H1 (cell line): ENCODE results near the gene UBE2K. TPM values are rescaled to one million over a fixed set of nuclear protein-coding genes. Genes with fewer than 3 reads are reported as not detected.

Experiments
- CTCF ChIA-PET: fragments of 300-600 bp; sonication (Branson Sonifier 250); formaldehyde crosslinking; loops from one replicate; lab custom pipeline; 2021; ENCODE audit not compliant: partially characterized antibody; lab: Charles Lee
- POLR2A ChIA-PET: fragments of 300-600 bp; sonication (Branson Sonifier 250); formaldehyde crosslinking; loops from one replicate; lab custom pipeline; 2021; ENCODE audit warnings: inconsistent platforms; ENCODE audit not compliant: partially characterized antibody; lab: Charles Lee
- DNase-seq, 2 experiments: peaks; one replicate each; pipeline versions ENCODE4 v3.0.0 to v3.0.0-alpha.2; 2010 to 2022; ENCODE audit warnings: low spot score in 2 of 2, low read depth in 1 of 2, mixed read lengths in 1 of 2
- FAIRE-seq: peaks from 2 replicates; lab custom pipeline; 2011; peaks lifted over from hg19 to GRCh38; lab: Jason Lieb, UNC
- H2AFZ ChIP-seq: 2 replicates; pipeline ENCODE4 v1.8.1; 2012; ENCODE audit warnings: low read length, inconsistent platforms
- H2AK5ac ChIP-seq: 2 replicates; pipeline ENCODE4 v1.6.1; 2013; ENCODE audit warnings: low read depth, low read length
- H2BK120ac ChIP-seq: replicated peaks from 2 replicates; pipeline ENCODE3; 2013; ENCODE audit warnings: low read depth, low read length, inconsistent platforms
- H2BK12ac ChIP-seq: 2 replicates; pipeline ENCODE4 v1.6.1; 2013; ENCODE audit warnings: low read depth, low read length
- H2BK15ac ChIP-seq: 2 replicates; pipeline ENCODE4 v1.6.1; 2013; ENCODE audit warnings: low read length
- H2BK20ac ChIP-seq: 2 replicates; pipeline ENCODE4 v1.6.1; 2013; ENCODE audit warnings: low read length
- H2BK5ac ChIP-seq: 2 replicates; pipeline ENCODE4 v1.6.1; 2013; ENCODE audit warnings: low read depth, low read length
- H3K14ac ChIP-seq: 2 replicates; pipeline ENCODE4 v1.6.1; 2013; ENCODE audit warnings: inconsistent platforms; ENCODE audit not compliant: insufficient read length
- H3K18ac ChIP-seq: 2 replicates; pipeline ENCODE4 v1.6.1; 2013; ENCODE audit warnings: low read length; ENCODE audit errors: extremely low read depth
- H3K23ac ChIP-seq: 2 replicates; pipeline ENCODE4 v1.6.1; 2013; ENCODE audit warnings: inconsistent platforms; ENCODE audit not compliant: insufficient read length
- H3K23me2 ChIP-seq: 2 replicates; pipeline ENCODE4 v1.6.1; 2013; ENCODE audit warnings: low read depth, low read length
- H3K27ac ChIP-seq: 2 replicates; pipeline ENCODE4 v1.6.1; 2011; ENCODE audit warnings: low read depth, low read length, inconsistent platforms
- H3K27me3 ChIP-seq, 4 experiments: replicated peaks in 1 of 4; 1 replicate in 1 of 4; 2 replicates in 3 of 4; pipeline versions ENCODE4 v1.6.1 to v1.8.1; 2011 to 2013; ENCODE audit warnings: low read length in 3 of 4, mild to moderate bottlenecking in 3 of 4, inconsistent platforms in 2 of 4, mixed read lengths in 2 of 4, moderate library complexity in 1 of 4; ENCODE audit not compliant: control insufficient read depth in 3 of 4, insufficient read depth in 3 of 4; ENCODE audit errors: extremely low read depth in 1 of 4
- H3K36me3 ChIP-seq, 4 experiments: 2 replicates each; pipeline versions ENCODE4 v1.6.1 to v1.8.1; 2011 to 2013; ENCODE audit warnings: mild to moderate bottlenecking in 4 of 4, low read length in 3 of 4, moderate library complexity in 2 of 4, control low read depth in 1 of 4, inconsistent platforms in 1 of 4; ENCODE audit not compliant: insufficient read depth in 4 of 4, control insufficient read depth in 2 of 4
- H3K4ac ChIP-seq: replicated peaks from 2 replicates; pipeline ENCODE3; 2013; ENCODE audit warnings: low read length, low read depth, mixed read lengths, inconsistent platforms; ENCODE audit not compliant: insufficient read length
- H3K4me1 ChIP-seq, 4 experiments: replicated peaks in 1 of 4; 1 replicate in 1 of 4; 2 replicates in 3 of 4; pipeline versions ENCODE4 v1.6.1 to v1.8.1; 2011 to 2013; ENCODE audit warnings: low read length in 3 of 4, inconsistent platforms in 2 of 4, mixed read lengths in 1 of 4; ENCODE audit not compliant: insufficient read depth in 4 of 4, control insufficient read depth in 3 of 4
- H3K4me2 ChIP-seq, 2 experiments: 2 replicates each; pipeline versions ENCODE4 v1.6.1 to v1.8.1; 2011 to 2013; ENCODE audit warnings: low read depth in 2 of 2, low read length in 2 of 2, control low read depth in 1 of 2, inconsistent platforms in 1 of 2, mild to moderate bottlenecking in 1 of 2; ENCODE audit not compliant: insufficient read depth in 1 of 2
- H3K4me3 ChIP-seq, 4 experiments: fragments of 200-600, 300-600 bp in 1 of 4; sonication (generic), shearing (Covaris generic), sonication (Bioruptor Twin) in 1 of 4; 2 replicates each; pipeline versions ENCODE4 v1.5.1 to v1.8.1; 2011 to 2016; ENCODE audit warnings: low read length in 4 of 4, low read depth in 3 of 4, control low read depth in 2 of 4, inconsistent platforms in 2 of 4, mild to moderate bottlenecking in 2 of 4, mixed read lengths in 1 of 4, moderate library complexity in 1 of 4; ENCODE audit not compliant: insufficient read depth in 2 of 4; ENCODE audit errors: extremely low read depth in 1 of 4
- H3K56ac ChIP-seq: replicated peaks from 2 replicates; pipeline ENCODE3; 2013; ENCODE audit warnings: low read depth, mild to moderate bottlenecking, mixed read lengths, low read length, inconsistent platforms; ENCODE audit not compliant: insufficient read length
- H3K79me1 ChIP-seq: 2 replicates; pipeline ENCODE4 v1.6.1; 2013; ENCODE audit warnings: low read depth, low read length, control low read depth
- H3K79me2 ChIP-seq, 2 experiments: 2 replicates each; pipeline versions ENCODE4 v1.6.1 to v1.8.1; 2012 to 2013; ENCODE audit warnings: low read length in 2 of 2, mild to moderate bottlenecking in 2 of 2, inconsistent platforms in 1 of 2; ENCODE audit not compliant: insufficient read depth in 2 of 2, control insufficient read depth in 1 of 2
- H3K9ac ChIP-seq, 4 experiments: replicated peaks in 1 of 4; 1 replicate in 1 of 4; 2 replicates in 3 of 4; pipeline versions ENCODE4 v1.6.1 to v1.8.1; 2011 to 2013; ENCODE audit warnings: low read depth in 3 of 4, low read length in 3 of 4, control low read depth in 2 of 4, mild to moderate bottlenecking in 2 of 4, moderate library complexity in 2 of 4, inconsistent platforms in 1 of 4; ENCODE audit errors: extremely low read depth in 1 of 4
- H3K9me3 ChIP-seq, 2 experiments: 2 replicates each; pipeline versions ENCODE4 v1.6.1 to v1.8.1; 2012 to 2013; ENCODE audit warnings: mild to moderate bottlenecking in 2 of 2, moderate library complexity in 2 of 2, control low read depth in 1 of 2, inconsistent platforms in 1 of 2, low read depth in 1 of 2, low read length in 1 of 2, mixed read lengths in 1 of 2; ENCODE audit not compliant: insufficient read depth in 2 of 2
- H4K20me1 ChIP-seq, 2 experiments: replicated peaks in 1 of 2; 2 replicates each; pipeline versions ENCODE3 to v1.8.1; 2011 to 2013; ENCODE audit warnings: inconsistent platforms in 2 of 2, low read length in 2 of 2, mild to moderate bottlenecking in 1 of 2; ENCODE audit not compliant: insufficient read depth in 2 of 2, control insufficient read depth in 1 of 2
- H4K5ac ChIP-seq: 2 replicates; pipeline ENCODE4 v1.6.1; 2013; ENCODE audit warnings: low read length, low read depth, mixed read lengths, inconsistent platforms; ENCODE audit not compliant: insufficient read length
- H4K8ac ChIP-seq: 2 replicates; pipeline ENCODE4 v1.8.0; 2013; ENCODE audit warnings: mild to moderate bottlenecking, moderate library complexity, low read length, inconsistent platforms; ENCODE audit not compliant: insufficient read depth; ENCODE audit errors: extremely low read depth
- H4K91ac ChIP-seq: replicated peaks from 2 replicates; pipeline ENCODE3; 2013; ENCODE audit warnings: low read length, mixed read lengths, inconsistent platforms; ENCODE audit not compliant: insufficient read length
- BCL11A ChIP-seq, 2 experiments: IDR thresholded peaks; one replicate each; pipeline ENCODE4 v1.6.1; 2011; ENCODE audit warnings: low read depth in 2 of 2, low read length in 2 of 2, mild to moderate bottlenecking in 2 of 2
- JUN ChIP-seq: IDR thresholded peaks from 2 replicates; pipeline ENCODE4 v1.6.1; 2011; ENCODE audit warnings: low read depth, mild to moderate bottlenecking, improper control_type of control experiment, low read length
- JUND ChIP-seq: IDR thresholded peaks from 2 replicates; pipeline ENCODE4 v1.6.1; 2011; ENCODE audit warnings: mild to moderate bottlenecking, improper control_type of control experiment, low read length
- RAD21 ChIP-seq, 2 experiments: IDR thresholded peaks in 1 of 2; conservative IDR thresholded peaks in 1 of 2; 2 replicates each; pipeline ENCODE4 v1.6.1; 2011; ENCODE audit warnings: low read depth in 2 of 2, low read length in 2 of 2, improper control_type of control experiment in 1 of 2, inconsistent platforms in 1 of 2, mild to moderate bottlenecking in 1 of 2, moderate library complexity in 1 of 2
- SIX5 ChIP-seq: IDR thresholded peaks from 2 replicates; pipeline ENCODE4 v1.6.1; 2011; ENCODE audit warnings: mild to moderate bottlenecking, low read depth, low read length
- WGBS, 2 experiments: shearing (Covaris generic) in 1 of 2; methylation state at CpG; one replicate each; pipeline versions ENCODE4 v1.1.6 to v1.1.7; 2013 to 2015; ENCODE audit warnings: low lambda C conversion rate in 2 of 2, mixed read lengths in 2 of 2, inconsistent platforms in 1 of 2, low coverage in 1 of 2, missing lambda C conversion rate in 1 of 2; ENCODE audit not compliant: insufficient replicate concordance in 2 of 2, insufficient coverage in 1 of 2, insufficient read length in 1 of 2; ENCODE audit errors: extremely low coverage in 1 of 2, missing lambda C conversion rate in 1 of 2; 5-methylcytosine and 5-hydroxymethylcytosine counted together
- polyA plus RNA-seq, 7 experiments: library from polyadenylated mRNA; depleted of rRNA in 3 of 7; stranded (reverse) in 5 of 7; unstranded in 2 of 7; fragments of >200 nt in 5 of 7; fragments of 200-250 nt in 2 of 7; gene quantifications; 1 replicate in 5 of 7; 2 replicates in 1 of 7; 4 replicates in 1 of 7; pipeline versions ENCODE4 v1.2.1 to v1.2.3, GENCODE V29; 2011 to 2013; ENCODE audit warnings: missing spikeins in 2 of 7, mixed read lengths in 2 of 7
- total RNA-seq: library from RNA; stranded (reverse); fragmentation: NEBNext Ultra II Directional; extraction: Animal tissue kit (Norgen Biotek cat#: 25700); gene quantifications from 2 replicates; pipeline ENCODE4 v1.2.1, GENCODE V29; 2021
- TF ChIP-seq, protein P1 (sequence below): IDR thresholded peaks from 2 replicates; pipeline ENCODE4 v1.6.1; 2012; ENCODE audit warnings: inconsistent platforms

The UBE2K gene
- total and polyA plus RNA-seq, 2 of the 8 experiments (the other 6 are each of a cell fraction or from before 2014, with no cell fraction given) = 53.6 to 174 TPM

DNA sequence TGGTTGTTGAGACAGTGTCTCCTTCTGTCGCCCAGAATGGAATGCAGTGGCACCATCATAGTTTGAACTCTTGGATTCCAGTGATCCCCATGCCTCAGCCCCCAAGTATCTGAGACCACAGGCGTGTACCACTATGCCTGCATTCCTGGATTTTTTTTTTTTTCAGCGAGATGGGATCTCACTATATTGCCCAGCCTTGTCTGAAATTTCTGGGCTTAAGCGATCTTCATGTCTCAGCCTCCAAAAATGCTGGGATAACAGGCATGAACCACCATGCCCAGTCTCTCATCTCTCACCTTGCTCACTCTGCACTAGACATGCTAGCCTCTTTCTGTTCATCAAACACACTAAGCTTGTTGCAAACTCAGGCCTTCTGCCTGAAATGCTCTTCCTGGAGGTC, 104.1 kb downstream of the UBE2K start:
- Histone ChIP-seq H3K27ac (no peak overlapping the region), H3K79me1 (no peaks in the 10 kb centered on the region), H3K4ac (no peak overlapping the region), H3K14ac (no peak overlapping the region), H3K9ac (no peak overlapping the region), H2BK20ac (0 out of 2 replicates have a peak overlapping the region, but pooled peaks have one; percentile 21), H3K27me3 (no peaks in the 10 kb centered on the region), H2AFZ (no peak overlapping the region), H4K20me1 (no peaks in the 10 kb centered on the region), H2AK5ac (no peak overlapping the region), H3K4me2 (no peak overlapping the region), H3K9me3 (no peaks in the 10 kb centered on the region), H3K4me1 (no peaks in the 10 kb centered on the region), H2BK120ac (no peak overlapping the region), H3K23ac (no peak overlapping the region), H4K91ac (no peak overlapping the region), H2BK12ac (no peak overlapping the region), H3K36me3 (no peaks in the 10 kb centered on the region), H3K79me2 (no peaks in the 10 kb centered on the region), H3K23me2 (no peaks in the 10 kb centered on the region), H4K5ac (no peak overlapping the region), H3K4me3 (no peak overlapping the region), H3K56ac (no peak overlapping the region), H2BK5ac (no peak overlapping the region), H4K8ac (no peak overlapping the region), H3K18ac (no peak overlapping the region), H2BK15ac (no peak overlapping the region)
- DNase-seq = no peak
- FAIRE-seq = no peak
- ChIA-PET POLR2A (no interaction called here), CTCF (no interaction called here)
- 79% methylated on average over 3 of the region's 4 CpGs; no CpG with 5 or more reads in 1 of the 2 experiments for WGBS, 2 experiments
- no peak for TF ChIP-seq JUND
- TF ChIP-seq BCL11A (IDR thresholded peaks at IDR 0.05; ENCODE audit: low read depth in 2 of 2, low read length in 2 of 2) = no peak
- no peak for TF ChIP-seq SIX5
- TF ChIP-seq, protein P1, sequence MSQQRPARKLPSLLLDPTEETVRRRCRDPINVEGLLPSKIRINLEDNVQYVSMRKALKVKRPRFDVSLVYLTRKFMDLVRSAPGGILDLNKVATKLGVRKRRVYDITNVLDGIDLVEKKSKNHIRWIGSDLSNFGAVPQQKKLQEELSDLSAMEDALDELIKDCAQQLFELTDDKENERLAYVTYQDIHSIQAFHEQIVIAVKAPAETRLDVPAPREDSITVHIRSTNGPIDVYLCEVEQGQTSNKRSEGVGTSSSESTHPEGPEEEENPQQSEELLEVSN = no peak
- no peak for TF ChIP-seq RAD21 (IDR thresholded peaks at IDR 0.05 in 1 of 2, conservative IDR thresholded peaks at IDR 0.05 in 1 of 2; ENCODE audit: low read depth in 2 of 2, low read length in 2 of 2)
- no peak for TF ChIP-seq JUN
